Stimulated activated CD8-positive, alpha-beta memory T cell treated with anti-CD3 and anti-CD28 coated beads, Interleukin-15, amount 100 ng/mL, for 24 hours (primary cell): ENCODE results near the gene EXOSC6.
"Not testable (repeated sequence)": the region's sequence is repeated elsewhere in the genome, so short reads cannot be mapped to it uniquely, and the experiment has no call there.

ENCODE experiments used
- DNase-seq: peaks from one replicate; pipeline ENCODE4 v3.0.0-alpha.2; 2020; ENCODE audit warnings: low read depth

Gene EXOSC6

GRCh38 chr16:70198230-70198629 is 53.5 kb downstream of the EXOSC6 start:
- DNase-seq = not testable (repeated sequence)

GRCh38 chr16:70197611-70198010 is 54.1 kb downstream of the EXOSC6 start:
- not testable (repeated sequence) for DNase-seq
